WERI-Rb-1 (cell line): Measurements from ENCODE around the gene CAMKMT.
A peak's percentile ranks its signal among the peaks of the same experiment; 100 is the strongest.

ENCODE experiments used
- DNase-seq: peaks from one replicate; pipeline ENCODE4 v3.0.0-alpha.2; 2020
- H3K27ac ChIP-seq: fragments of 250-450 bp; sonication (Bioruptor Pico); 2 replicates; pipeline ENCODE4 v1.5.1; 2020; ENCODE audit warnings: mild to moderate bottlenecking, moderate library complexity
- H3K27me3 ChIP-seq: fragments of 250-450 bp; sonication (Bioruptor Pico); 2 replicates; pipeline ENCODE4 v1.5.1; 2021; ENCODE audit warnings: mild to moderate bottlenecking, low read depth, moderate library complexity; ENCODE audit not compliant: insufficient read depth, severe bottlenecking
- H3K36me3 ChIP-seq: fragments of 250-450 bp; sonication (Bioruptor Pico); 2 replicates; pipeline ENCODE4 v1.5.1; 2020; ENCODE audit warnings: mild to moderate bottlenecking, moderate library complexity
- H3K4me3 ChIP-seq: 2 replicates; pipeline ENCODE4 v1.5.1; 2011; ENCODE audit warnings: low read depth, mild to moderate bottlenecking, control low read depth, low read length
- H3K9me3 ChIP-seq: fragments of 250-450 bp; sonication (Bioruptor Pico); 2 replicates; pipeline ENCODE4 v1.5.1; 2021; ENCODE audit warnings: mild to moderate bottlenecking, moderate library complexity; ENCODE audit not compliant: severe bottlenecking
- TF ChIP-seq, protein P1 (sequence below): IDR thresholded peaks from 2 replicates; pipeline ENCODE4 v1.5.1; 2011; ENCODE audit warnings: low read depth, mild to moderate bottlenecking, control low read depth, inconsistent platforms, low read length

CAMKMT gene

DNA sequence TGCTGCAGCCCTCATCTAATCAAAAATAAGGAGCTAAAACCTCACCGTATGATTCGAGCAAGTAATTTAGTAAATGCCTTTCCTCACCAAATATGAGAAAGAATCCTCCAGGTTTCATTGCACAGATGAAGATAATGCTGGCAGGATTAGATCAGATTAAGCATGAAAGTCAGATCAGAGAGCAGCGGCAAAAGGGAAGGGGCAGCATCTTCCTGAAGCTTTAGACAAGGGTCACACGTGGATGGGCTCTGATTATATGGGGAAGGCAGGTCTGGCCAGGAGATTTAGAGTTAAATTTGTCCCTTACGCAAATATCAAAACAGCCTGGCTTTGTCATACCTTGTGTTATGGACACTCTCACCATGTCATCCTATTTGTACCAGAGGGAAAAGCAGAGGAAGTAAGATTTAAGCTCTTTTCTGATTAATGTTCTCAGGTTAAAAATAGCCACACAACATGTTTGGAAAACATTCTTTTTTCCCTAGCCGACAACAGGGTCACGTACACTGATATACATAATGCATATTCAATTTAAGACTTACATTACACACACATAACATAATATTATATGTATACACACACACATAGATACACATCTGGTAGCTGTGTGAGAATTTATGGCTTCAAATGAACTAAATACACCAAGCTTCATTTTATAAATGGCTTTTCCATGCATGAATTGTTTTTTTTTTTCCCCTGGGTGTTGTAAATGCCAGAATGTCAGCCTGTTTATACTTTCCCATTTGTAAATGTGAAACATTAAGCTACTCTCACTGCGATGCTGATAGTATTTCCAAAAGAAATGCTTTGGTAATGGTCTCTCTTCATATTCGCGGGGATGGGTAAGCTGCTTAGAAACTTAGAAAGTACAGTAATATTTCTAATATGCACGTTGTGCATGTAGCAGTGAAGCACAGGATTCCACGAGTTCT is 383.5 kb downstream of the CAMKMT start:
- Histone ChIP-seq H3K27ac (no peak overlapping the region; the same call in 1 of the 2 replicates), H3K9me3 (no peaks in the 10 kb centered on the region), H3K27me3 (no peaks in the 10 kb centered on the region), H3K36me3 (no peaks in the 10 kb centered on the region), H3K4me3 (peak overlapping the region; percentile 4)
- peak; percentile 83 for DNase-seq
- TF ChIP-seq, protein P1, sequence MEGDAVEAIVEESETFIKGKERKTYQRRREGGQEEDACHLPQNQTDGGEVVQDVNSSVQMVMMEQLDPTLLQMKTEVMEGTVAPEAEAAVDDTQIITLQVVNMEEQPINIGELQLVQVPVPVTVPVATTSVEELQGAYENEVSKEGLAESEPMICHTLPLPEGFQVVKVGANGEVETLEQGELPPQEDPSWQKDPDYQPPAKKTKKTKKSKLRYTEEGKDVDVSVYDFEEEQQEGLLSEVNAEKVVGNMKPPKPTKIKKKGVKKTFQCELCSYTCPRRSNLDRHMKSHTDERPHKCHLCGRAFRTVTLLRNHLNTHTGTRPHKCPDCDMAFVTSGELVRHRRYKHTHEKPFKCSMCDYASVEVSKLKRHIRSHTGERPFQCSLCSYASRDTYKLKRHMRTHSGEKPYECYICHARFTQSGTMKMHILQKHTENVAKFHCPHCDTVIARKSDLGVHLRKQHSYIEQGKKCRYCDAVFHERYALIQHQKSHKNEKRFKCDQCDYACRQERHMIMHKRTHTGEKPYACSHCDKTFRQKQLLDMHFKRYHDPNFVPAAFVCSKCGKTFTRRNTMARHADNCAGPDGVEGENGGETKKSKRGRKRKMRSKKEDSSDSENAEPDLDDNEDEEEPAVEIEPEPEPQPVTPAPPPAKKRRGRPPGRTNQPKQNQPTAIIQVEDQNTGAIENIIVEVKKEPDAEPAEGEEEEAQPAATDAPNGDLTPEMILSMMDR, result no peak

DNA sequence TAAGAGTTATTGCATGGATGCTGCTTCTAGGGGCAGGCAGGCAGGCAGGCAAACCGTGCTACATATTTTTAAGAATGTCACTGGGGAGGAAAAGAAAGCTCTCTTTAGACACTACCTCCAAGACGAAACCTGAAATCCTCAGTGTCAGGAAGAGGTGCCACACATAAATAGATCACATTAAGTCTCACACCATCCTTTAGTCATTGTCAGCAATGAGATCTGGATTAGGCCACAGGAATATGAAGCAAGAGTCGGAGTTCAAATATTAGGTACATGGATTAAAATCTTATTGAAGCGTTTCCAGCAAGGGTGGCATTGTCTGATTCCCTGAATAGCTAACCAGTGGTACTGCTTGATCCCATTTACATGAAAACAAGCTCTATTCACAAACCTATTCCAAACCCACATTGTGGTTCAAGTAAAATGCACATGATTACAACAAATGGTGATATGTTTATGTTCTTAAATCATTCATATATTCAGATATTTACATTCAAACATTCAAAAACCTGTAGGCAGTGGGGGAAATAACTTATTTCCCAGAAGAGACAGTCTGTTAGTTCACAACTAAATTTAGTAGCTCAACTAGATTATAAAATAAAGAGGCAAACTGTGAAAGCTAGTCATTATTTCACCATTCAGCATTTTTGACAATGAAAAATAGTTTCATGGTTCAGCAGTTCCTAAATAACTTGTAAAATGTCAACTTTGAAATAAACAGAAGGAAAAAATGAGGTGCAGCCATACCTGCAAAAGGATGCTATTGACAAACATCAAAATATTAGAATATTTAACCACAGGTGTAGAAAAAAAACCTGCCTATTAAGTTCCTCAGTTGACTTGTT is 384.4 kb downstream of the CAMKMT start:
- H3K4me3 ChIP-seq, result no peak overlapping the region
- no peak overlapping the region for H3K27ac ChIP-seq
- no peaks in the 10 kb centered on the region for H3K36me3 ChIP-seq
- DNase-seq, result no peak
- TF ChIP-seq, protein P1, result no peak
- no peaks in the 10 kb centered on the region for H3K27me3 ChIP-seq
- no peaks in the 10 kb centered on the region for H3K9me3 ChIP-seq

DNA sequence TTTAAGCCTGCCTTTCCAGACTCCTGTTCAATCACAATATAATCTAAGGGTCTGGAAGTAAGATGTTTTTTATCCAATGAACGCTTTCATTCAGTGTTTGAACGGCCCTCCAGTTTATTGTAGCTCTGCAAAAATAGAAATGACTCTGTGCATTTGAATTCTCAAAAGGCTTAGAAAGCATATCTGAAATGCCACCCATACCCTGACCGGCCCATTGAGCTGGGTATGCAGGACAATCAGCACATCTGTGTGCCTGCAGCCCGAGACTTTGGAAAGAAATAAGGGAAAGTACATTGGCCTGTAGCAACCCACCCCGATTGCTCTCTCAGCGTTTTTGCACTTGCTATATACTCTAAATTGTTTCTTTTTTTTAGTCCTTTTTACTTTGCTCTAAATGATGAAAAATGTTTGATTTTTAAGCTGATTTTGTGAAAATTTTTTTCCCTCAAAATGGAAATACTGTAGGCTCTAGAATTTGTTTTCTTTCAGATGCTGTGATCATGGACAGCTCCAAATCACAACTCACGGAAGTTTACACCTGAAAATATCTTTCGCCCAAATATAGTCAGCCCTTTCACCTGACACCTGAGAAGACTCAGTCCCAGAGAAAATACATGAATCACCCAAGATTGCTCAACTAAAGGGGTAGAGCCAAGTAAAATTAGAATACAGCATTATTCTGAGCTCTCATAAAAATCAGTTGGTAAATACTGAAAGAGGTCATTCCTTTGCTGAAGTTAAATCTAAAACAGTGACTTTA is 385.3 kb downstream of the CAMKMT start:
- TF ChIP-seq, protein P1, result no peak
- Histone ChIP-seq H3K36me3 (no peaks in the 10 kb centered on the region), H3K27ac (no peak overlapping the region), H3K9me3 (no peaks in the 10 kb centered on the region), H3K27me3 (no peaks in the 10 kb centered on the region), H3K4me3 (no peak overlapping the region)
- no peak for DNase-seq

DNA sequence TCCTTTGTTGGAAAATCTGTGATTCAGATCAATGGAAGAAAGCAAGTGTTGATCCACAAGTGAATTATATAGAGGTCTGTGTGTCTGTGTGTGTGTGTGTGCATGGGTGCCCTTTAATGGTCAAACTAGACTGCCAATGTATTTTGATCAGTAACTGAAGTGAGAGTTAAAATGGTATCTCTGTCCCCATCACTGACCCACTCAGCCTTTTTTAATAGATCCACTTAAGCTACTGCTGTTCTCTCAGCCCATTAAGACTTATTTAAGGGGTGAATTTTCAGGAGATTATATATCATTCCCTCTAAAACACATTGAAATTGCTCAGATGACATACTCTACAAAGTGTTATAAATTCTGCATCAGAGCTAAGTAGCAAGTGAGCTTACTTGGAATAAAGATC is 386.0 kb downstream of the CAMKMT start:
- Histone ChIP-seq H3K36me3 (no peaks in the 10 kb centered on the region), H3K27me3 (no peaks in the 10 kb centered on the region), H3K4me3 (no peak overlapping the region), H3K9me3 (no peaks in the 10 kb centered on the region), H3K27ac (no peak overlapping the region)
- no peak for DNase-seq
- TF ChIP-seq, protein P1, result no peak

DNA sequence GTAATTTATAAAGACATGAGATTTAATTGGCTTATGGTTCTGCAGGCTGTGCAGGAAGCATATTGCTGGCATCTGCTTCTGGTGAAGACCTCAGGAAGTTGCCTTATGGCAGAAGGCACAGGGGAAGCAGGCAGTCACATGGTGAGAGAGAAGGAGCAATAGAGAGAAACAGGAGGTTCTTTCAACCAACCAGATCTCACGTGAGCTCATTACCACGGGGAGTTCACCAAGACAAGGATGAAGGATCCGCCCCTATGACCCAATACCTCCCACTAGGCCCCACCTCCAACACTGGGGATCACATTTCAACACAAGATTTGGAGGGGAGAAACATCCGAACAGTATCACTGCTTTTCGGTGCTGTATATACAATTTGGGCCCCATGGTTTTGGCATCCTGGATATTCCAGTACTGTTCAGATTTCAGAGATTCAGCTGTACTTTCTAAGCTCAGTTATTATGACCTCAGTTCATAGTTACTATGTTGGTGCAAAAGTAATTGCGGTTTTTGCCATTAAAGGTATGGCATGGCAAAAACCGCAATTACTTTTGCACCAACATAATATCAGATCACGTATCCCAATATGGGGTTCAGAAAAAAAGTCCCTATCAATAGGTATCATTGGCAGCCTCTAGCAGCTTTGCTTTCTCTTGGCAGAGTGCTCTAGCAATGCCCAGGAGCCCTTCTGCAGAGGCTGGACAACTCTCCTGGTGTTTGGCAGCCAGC is 390.2 kb downstream of the CAMKMT start:
- DNase-seq, result peak; percentile 33
- H3K27me3 ChIP-seq, result no peaks in the 10 kb centered on the region

More for the DNA sequence above, 390.2 kb downstream of the CAMKMT start:
- TF ChIP-seq, protein P1, result no peak
- H3K27ac ChIP-seq, result no peak overlapping the region
- no peak overlapping the region for H3K4me3 ChIP-seq
- H3K9me3 ChIP-seq, result no peaks in the 10 kb centered on the region
- no peaks in the 10 kb centered on the region for H3K36me3 ChIP-seq
